Measurements from ENCODE around the gene MAPK1. TPM values are rescaled to one million over a fixed set of nuclear protein-coding genes. Genes with fewer than 3 reads are reported as not detected.
"Not testable (repeated sequence)": the region's sequence is repeated elsewhere in the genome, so short reads cannot be mapped to it uniquely, and the experiment has no call there.

MAPK1 gene
- total and polyA plus RNA-seq, 7 experiments from 2014 or later = 58.3 to 120 (median 97.0) TPM

GRCh38 chr22:21716395-21717122 is 150.9 kb downstream of the MAPK1 start:
- H3K4me1 ChIP-seq (ENCODE audit: control insufficient read depth in 2 of 2, insufficient read depth in 2 of 2, low read length in 2 of 2); POLR2A ChIA-PET; H3K27ac ChIP-seq (ENCODE audit: low read depth, low read length); H3K27me3 ChIP-seq (ENCODE audit: control insufficient read depth in 2 of 2, insufficient read depth in 2 of 2, low read length in 2 of 2); H3K4me3 Mint-ChIP-seq; ATAC-seq; H3K27me3 Mint-ChIP-seq; H3K4me3 ChIP-seq (ENCODE audit: low read length); CTCF ChIA-PET; H3K36me3 ChIP-seq (ENCODE audit: control insufficient read depth in 2 of 3, insufficient read depth in 3 of 3, low read length in 3 of 3); H3K27ac Mint-ChIP-seq; H3K9me3 ChIP-seq (ENCODE audit: control insufficient read depth in 2 of 3, low read length in 3 of 3); H3K36me3 Mint-ChIP-seq; DNase-seq; H3K4me1 Mint-ChIP-seq; H3K9me3 Mint-ChIP-seq: not testable (repeated sequence)
- intact Hi-C loops (cut with micrococcal nuclease) = loop anchor here in 1 of 2 donors (10.0 kb wide), 1 partner anchor 48 kb away; no protein-coding TSS in a partner anchor

DNA sequence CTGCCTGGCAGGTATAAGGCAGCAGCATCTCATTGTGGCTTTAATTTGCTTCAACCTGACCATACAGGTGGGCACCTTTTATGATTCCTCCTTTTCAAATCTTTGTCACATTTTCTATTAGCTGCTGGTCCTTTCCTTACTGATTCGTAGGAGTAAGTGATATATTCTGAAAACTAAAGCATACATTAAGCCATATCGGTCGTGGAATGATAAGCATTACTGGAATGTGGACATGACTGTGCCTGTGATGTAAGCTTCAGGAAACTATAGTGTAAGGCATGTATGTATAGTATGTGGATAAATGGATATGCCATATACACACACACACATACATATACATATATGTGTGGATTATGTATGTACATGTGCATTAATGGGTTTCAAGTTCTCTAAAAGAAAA is 152.7 kb downstream of the MAPK1 start:
- intact Hi-C loops (cut with micrococcal nuclease) = loop anchor here (5.0 to 10.0 kb wide), 2 partner anchors 50 to 223 kb away; no protein-coding TSS in a partner anchor
- ATAC-seq (no peak), DNase-seq (no peak)
- Mint-ChIP-seq H3K27me3 (peaks cover 0 to 2% (median 0%) of the 10 kb centered on the region in 5 donors), H3K36me3 (peaks cover 0 to 4% (median 0%) of the 10 kb centered on the region in 5 donors), H3K4me3 (no peak overlapping the region), H3K4me1 (peaks cover 0 to 6% (median 5%) of the 10 kb centered on the region in 7 donors), H3K9me3 (no peaks in the 10 kb centered on the region), H3K27ac (no peak overlapping the region)
- Histone ChIP-seq H3K9me3 (ENCODE audit: control insufficient read depth in 2 of 3, low read length in 3 of 3) (no peaks in the 10 kb centered on the region), H3K4me3 (ENCODE audit: low read length) (no peak overlapping the region), H3K27ac (ENCODE audit: low read depth, low read length) (no peak overlapping the region), H3K27me3 (ENCODE audit: control insufficient read depth in 2 of 2, insufficient read depth in 2 of 2, low read length in 2 of 2) (no peaks in the 10 kb centered on the region), H3K4me1 (ENCODE audit: control insufficient read depth in 2 of 2, insufficient read depth in 2 of 2, low read length in 2 of 2) (peaks cover 0 to 4% of the 10 kb centered on the region in 2 donors), H3K36me3 (ENCODE audit: control insufficient read depth in 2 of 3, insufficient read depth in 3 of 3, low read length in 3 of 3) (no peaks in the 10 kb centered on the region)
- CTCF ChIA-PET = interaction anchor here (0.6 kb wide), 1 partner anchor 148 kb away, joined by 4 read pairs; no protein-coding TSS in a partner anchor
- POLR2A ChIA-PET = interaction anchor here (0.6 kb wide), 1 partner anchor 11 kb away, joined by 3 read pairs; no protein-coding TSS in a partner anchor

DNA sequence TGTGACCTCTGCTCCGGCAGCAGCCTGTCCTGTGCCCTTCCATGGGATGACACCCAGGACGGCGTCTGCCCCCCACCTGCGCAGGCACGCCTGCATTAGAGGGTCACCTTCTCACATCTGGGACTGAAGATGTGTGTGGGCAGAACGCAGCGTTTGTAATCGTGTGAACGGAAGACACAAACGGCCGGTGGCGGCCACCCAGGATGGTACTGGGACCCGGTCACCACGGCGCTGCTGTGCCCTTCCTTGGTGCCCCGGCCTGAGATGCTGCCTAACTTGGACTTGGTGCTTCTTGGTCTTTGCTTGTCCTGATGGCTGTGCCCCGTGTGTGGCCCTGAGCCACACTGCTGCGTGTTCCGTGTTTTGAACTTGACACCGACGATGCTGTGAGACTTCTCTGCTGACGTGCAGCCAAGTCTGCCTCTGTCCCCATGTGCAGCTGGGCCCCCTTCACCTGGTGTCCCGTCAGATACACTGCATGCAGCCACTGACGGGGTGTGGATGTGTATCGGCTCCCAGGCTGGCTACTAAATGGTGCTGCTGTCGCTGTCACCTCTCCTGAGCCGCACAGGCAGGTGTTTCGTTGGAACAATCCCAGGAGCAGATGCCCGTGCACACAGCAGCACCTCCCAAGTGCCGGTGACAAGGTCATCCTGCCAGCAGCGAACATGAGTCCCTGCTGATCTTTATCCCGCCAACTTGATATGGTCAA is 153.2 kb downstream of the MAPK1 start:
- Mint-ChIP-seq H3K4me3 (no peak overlapping the region), H3K4me1 (peaks cover 0 to 6% (median 5%) of the 10 kb centered on the region in 7 donors), H3K27ac (peak overlapping the region in 1 of 9 donors; percentile 56), H3K36me3 (peaks cover 0 to 4% (median 0%) of the 10 kb centered on the region in 5 donors), H3K9me3 (no peaks in the 10 kb centered on the region), H3K27me3 (peaks cover 0 to 2% (median 0%) of the 10 kb centered on the region in 5 donors)
- H3K27ac ChIP-seq (ENCODE audit: low read depth, low read length) = no peak overlapping the region
- ChIA-PET CTCF (interaction anchor here (0.7 to 1.2 kb wide), 3 partner anchors 127 to 240 kb away, joined by 3 to 5 read pairs (median 3); partner anchors contain the start of gene PPM1F), POLR2A (no interaction called here)
- DNase-seq = no peak
- no peak for ATAC-seq
- no peaks in the 10 kb centered on the region for H3K27me3 ChIP-seq (ENCODE audit: control insufficient read depth in 2 of 2, insufficient read depth in 2 of 2, low read length in 2 of 2)
- peaks cover 0 to 4% of the 10 kb centered on the region in 2 donors for H3K4me1 ChIP-seq (ENCODE audit: control insufficient read depth in 2 of 2, insufficient read depth in 2 of 2, low read length in 2 of 2)
- no peaks in the 10 kb centered on the region for H3K36me3 ChIP-seq (ENCODE audit: control insufficient read depth in 2 of 3, insufficient read depth in 3 of 3, low read length in 3 of 3)
- no peak overlapping the region for H3K4me3 ChIP-seq (ENCODE audit: low read length)
- intact Hi-C loops (cut with micrococcal nuclease) = loop anchor here (5.0 to 10.0 kb wide), 2 partner anchors 51 to 223 kb away; no protein-coding TSS in a partner anchor
- no peaks in the 10 kb centered on the region for H3K9me3 ChIP-seq (ENCODE audit: control insufficient read depth in 2 of 3, low read length in 3 of 3)

DNA sequence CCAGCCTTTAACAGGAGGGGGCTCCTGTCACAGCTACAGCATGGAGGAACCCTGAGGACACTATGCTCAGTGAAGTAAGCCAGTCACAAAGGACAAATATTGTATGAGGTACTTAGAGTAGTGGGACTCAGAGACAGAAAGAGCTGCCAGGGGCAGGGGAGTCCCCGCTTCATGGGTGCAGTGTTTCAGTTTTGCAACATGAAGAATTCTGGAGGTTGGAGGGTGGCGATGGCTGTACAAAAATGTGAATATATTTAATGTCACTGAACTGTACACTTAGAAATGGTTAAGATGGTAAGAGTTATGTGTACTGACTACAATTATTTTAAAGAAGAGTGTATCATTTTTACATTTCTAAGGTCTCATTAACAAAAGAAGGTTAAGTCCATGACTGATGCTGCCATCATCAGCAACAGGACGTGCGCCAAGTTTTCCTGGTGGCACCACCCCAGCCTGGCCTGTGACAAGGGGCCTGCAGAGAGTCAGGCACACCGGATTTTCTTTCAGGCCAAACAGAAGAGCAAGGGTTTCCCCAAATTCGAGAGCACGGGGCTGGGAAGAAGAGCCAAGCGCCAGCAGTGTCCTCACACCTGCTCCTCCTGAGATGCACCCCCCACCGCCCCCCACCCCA is 153.9 kb downstream of the MAPK1 start:
- ChIA-PET POLR2A (no interaction called here), CTCF (interaction anchor here (0.7 to 1.2 kb wide), 3 partner anchors 128 to 241 kb away, joined by 3 to 5 read pairs (median 3); partner anchors contain the start of gene PPM1F)
- intact Hi-C loops (cut with micrococcal nuclease) = loop anchor here (1.0 to 10.0 kb wide), 6 partner anchors 13 to 239 kb away; partner anchors contain the start of genes PPM1F (in 2 of the 2) and YPEL1 (in 1 of the 2)
- peak; percentile 26 for ATAC-seq
- Mint-ChIP-seq H3K4me1 (peaks cover 0 to 6% (median 5%) of the 10 kb centered on the region in 7 donors), H3K27me3 (no peaks in the 10 kb centered on the region), H3K9me3 (no peaks in the 10 kb centered on the region), H3K27ac (no peak overlapping the region), H3K4me3 (peak overlapping the region in 5 of 10 donors; percentile 39 to 66 (median 50)), H3K36me3 (peaks cover 0 to 4% (median 0%) of the 10 kb centered on the region in 5 donors)
- Histone ChIP-seq H3K9me3 (ENCODE audit: control insufficient read depth in 2 of 3, low read length in 3 of 3) (no peaks in the 10 kb centered on the region), H3K4me1 (ENCODE audit: control insufficient read depth in 2 of 2, insufficient read depth in 2 of 2, low read length in 2 of 2) (peaks cover 0 to 4% of the 10 kb centered on the region in 2 donors), H3K36me3 (ENCODE audit: control insufficient read depth in 2 of 3, insufficient read depth in 3 of 3, low read length in 3 of 3) (no peaks in the 10 kb centered on the region), H3K27me3 (ENCODE audit: control insufficient read depth in 2 of 2, insufficient read depth in 2 of 2, low read length in 2 of 2) (no peaks in the 10 kb centered on the region), H3K4me3 (ENCODE audit: low read length) (no peak overlapping the region), H3K27ac (ENCODE audit: low read depth, low read length) (no peak overlapping the region)
- peak in 1 of 9 donors; percentile 11 for DNase-seq

DNA sequence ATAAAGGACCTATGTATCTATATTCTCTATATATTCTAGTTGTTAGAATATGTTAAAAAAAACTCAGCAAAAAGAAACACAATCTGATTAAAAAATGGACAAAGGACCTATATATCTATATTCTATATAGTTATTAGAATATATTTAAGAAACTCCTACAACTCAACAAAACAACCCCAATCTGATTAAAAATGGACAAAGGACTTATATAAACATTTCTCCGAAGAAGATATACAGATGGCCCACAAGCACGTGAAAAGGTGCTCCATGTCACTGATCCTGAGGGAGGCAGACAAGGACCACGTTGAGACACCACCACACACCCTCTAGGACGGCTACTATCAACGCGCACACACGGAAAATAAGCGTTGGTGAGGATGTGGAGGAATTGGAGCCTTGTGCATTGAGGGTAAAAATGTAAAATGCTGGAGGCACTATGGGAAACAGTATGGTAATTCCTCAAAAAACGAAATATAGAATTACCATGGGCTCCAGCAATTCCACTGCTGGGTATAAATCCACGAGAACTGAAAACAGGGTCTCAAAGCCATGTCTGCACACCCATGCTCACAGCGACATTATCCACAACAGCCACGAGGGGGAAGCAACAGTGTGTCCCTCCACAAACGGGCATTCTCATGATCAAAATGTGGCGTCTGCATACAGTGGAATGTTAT is 154.6 kb downstream of the MAPK1 start:
- Mint-ChIP-seq H3K36me3 (peaks cover 0 to 4% (median 0%) of the 10 kb centered on the region in 5 donors), H3K9me3 (no peaks in the 10 kb centered on the region), H3K4me1 (peaks cover 0 to 6% (median 5%) of the 10 kb centered on the region in 7 donors), H3K27me3 (no peaks in the 10 kb centered on the region), H3K27ac (no peak overlapping the region), H3K4me3 (peak overlapping the region in 5 of 10 donors; percentile 39 to 66 (median 50))
- CTCF ChIA-PET = interaction anchor here (0.7 to 0.8 kb wide), 2 partner anchors 129 to 240 kb away, joined by 3 read pairs; partner anchors contain the start of gene PPM1F
- Histone ChIP-seq H3K36me3 (ENCODE audit: control insufficient read depth in 2 of 3, insufficient read depth in 3 of 3, low read length in 3 of 3) (no peaks in the 10 kb centered on the region), H3K27me3 (ENCODE audit: control insufficient read depth in 2 of 2, insufficient read depth in 2 of 2, low read length in 2 of 2) (no peaks in the 10 kb centered on the region), H3K27ac (ENCODE audit: low read depth, low read length) (no peak overlapping the region), H3K9me3 (ENCODE audit: control insufficient read depth in 2 of 3, low read length in 3 of 3) (no peaks in the 10 kb centered on the region), H3K4me3 (ENCODE audit: low read length) (no peak overlapping the region), H3K4me1 (ENCODE audit: control insufficient read depth in 2 of 2, insufficient read depth in 2 of 2, low read length in 2 of 2) (peaks cover 0 to 4% of the 10 kb centered on the region in 2 donors)
- intact Hi-C loops (cut with micrococcal nuclease) = loop anchor here (1.0 to 10.0 kb wide), 6 partner anchors 14 to 240 kb away; partner anchors contain the start of genes PPM1F (in 2 of the 2) and YPEL1 (in 1 of the 2)
- DNase-seq (peak; percentile 22 to 61 (median 44)), ATAC-seq (peak; percentile 92)
- POLR2A ChIA-PET = no interaction called here

Data from naive thymus-derived CD4-positive, alpha-beta T cell (primary cell).